ENCODE results near the gene PIANP.

DNA sequence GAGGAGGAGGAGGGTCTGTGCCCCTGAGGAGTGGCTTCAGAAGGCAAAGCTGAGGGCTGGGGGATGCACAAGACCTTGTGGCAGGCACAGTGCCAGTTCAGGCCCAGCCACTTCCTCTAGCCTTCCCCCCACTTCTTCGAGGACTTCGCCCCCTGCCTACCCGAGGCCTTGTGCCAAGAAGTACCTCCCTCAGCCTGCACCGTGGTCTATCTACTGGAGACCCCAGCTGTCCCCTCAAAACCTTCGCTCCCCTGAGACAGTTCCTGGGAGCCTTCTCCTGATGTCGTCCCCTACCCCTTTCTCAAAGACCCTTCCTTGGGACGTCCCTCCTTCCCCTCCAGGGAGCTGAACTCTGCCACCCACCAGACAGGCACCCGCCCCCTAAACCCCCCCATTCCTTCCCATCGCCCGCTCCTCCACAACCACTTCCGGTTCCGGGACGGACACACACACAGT lies 12.0 kb downstream of the PIANP start:
- TF ChIP-seq, protein P1, sequence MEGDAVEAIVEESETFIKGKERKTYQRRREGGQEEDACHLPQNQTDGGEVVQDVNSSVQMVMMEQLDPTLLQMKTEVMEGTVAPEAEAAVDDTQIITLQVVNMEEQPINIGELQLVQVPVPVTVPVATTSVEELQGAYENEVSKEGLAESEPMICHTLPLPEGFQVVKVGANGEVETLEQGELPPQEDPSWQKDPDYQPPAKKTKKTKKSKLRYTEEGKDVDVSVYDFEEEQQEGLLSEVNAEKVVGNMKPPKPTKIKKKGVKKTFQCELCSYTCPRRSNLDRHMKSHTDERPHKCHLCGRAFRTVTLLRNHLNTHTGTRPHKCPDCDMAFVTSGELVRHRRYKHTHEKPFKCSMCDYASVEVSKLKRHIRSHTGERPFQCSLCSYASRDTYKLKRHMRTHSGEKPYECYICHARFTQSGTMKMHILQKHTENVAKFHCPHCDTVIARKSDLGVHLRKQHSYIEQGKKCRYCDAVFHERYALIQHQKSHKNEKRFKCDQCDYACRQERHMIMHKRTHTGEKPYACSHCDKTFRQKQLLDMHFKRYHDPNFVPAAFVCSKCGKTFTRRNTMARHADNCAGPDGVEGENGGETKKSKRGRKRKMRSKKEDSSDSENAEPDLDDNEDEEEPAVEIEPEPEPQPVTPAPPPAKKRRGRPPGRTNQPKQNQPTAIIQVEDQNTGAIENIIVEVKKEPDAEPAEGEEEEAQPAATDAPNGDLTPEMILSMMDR (IDR thresholded peaks at IDR 0.05; ENCODE audit: borderline replicate concordance, extremely low read depth, low read length, poor library complexity, severe bottlenecking) = no peak
- no peak for TF ChIP-seq EZH2 (IDR thresholded peaks at IDR 0.05; ENCODE audit: borderline replicate concordance, low read depth, low read length, severe bottlenecking)
